OCI-LY1 (cell line): ENCODE measurements around the gene BEND6.

ENCODE experiments used
- H2AFZ ChIP-seq: fragments of 200-600 bp; sonication (generic), shearing (Covaris generic); 2 replicates; pipeline ENCODE4 v1.6.0; 2014; ENCODE audit warnings: antibody characterized with exemption, mild to moderate bottlenecking, low read length
- H3F3A ChIP-seq: fragments of 200-600 bp; sonication (generic), shearing (Covaris generic); 2 replicates; pipeline ENCODE4 v1.6.0; 2014; ENCODE audit warnings: mild to moderate bottlenecking, antibody characterized with exemption, low read length, moderate library complexity; ENCODE audit not compliant: insufficient read depth
- H3K27ac ChIP-seq: fragments of 200-600 bp; sonication (generic); 2 replicates; pipeline ENCODE4 v1.5.1; 2014; ENCODE audit warnings: low read length, mixed run types, mild to moderate bottlenecking, low read depth; ENCODE audit not compliant: poor library complexity, severe bottlenecking
- H3K27me3 ChIP-seq: fragments of 200-600 bp; sonication (generic); 2 replicates; pipeline ENCODE4 v1.6.0; 2014; ENCODE audit warnings: antibody characterized with exemption, mild to moderate bottlenecking, low read length, moderate library complexity; ENCODE audit not compliant: insufficient read depth
- H3K36me3 ChIP-seq: fragments of 200-600 bp; sonication (generic); 2 replicates; pipeline ENCODE4 v1.6.1; 2014; ENCODE audit warnings: mild to moderate bottlenecking, antibody characterized with exemption, low read length, moderate library complexity, mixed read lengths; ENCODE audit not compliant: insufficient read depth
- H3K4me1 ChIP-seq: fragments of 200-600 bp; sonication (generic); 2 replicates; pipeline ENCODE4 v1.5.1; 2014; ENCODE audit warnings: mild to moderate bottlenecking, low read length, moderate library complexity; ENCODE audit not compliant: insufficient read depth, severe bottlenecking
- H3K4me2 ChIP-seq: fragments of 200-600 bp; sonication (generic), shearing (Covaris generic); 2 replicates; pipeline ENCODE4 v1.6.1; 2014; ENCODE audit warnings: low read length
- H3K4me3 ChIP-seq: fragments of 200-600 bp; sonication (generic); 2 replicates; pipeline ENCODE4 v1.5.1; 2014; ENCODE audit warnings: low read length, low read depth, mild to moderate bottlenecking, mixed read lengths; ENCODE audit not compliant: poor library complexity, severe bottlenecking
- H3K79me2 ChIP-seq: fragments of 200-600 bp; shearing (Covaris generic); 2 replicates; pipeline ENCODE4 v1.6.1; 2016; ENCODE audit warnings: mixed run types, low read length, mixed read lengths; ENCODE audit not compliant: insufficient read depth
- H3K9ac ChIP-seq: fragments of 200-600 bp; sonication (generic), shearing (Covaris generic); 2 replicates; pipeline ENCODE4 v1.6.1; 2014; ENCODE audit warnings: mild to moderate bottlenecking, low read length, mixed read lengths
- H3K9me2 ChIP-seq: fragments of 200-600 bp; sonication (generic), shearing (Covaris generic); 2 replicates; pipeline ENCODE4 v1.6.1; 2014; ENCODE audit warnings: low read depth, mild to moderate bottlenecking, low read length, mixed read lengths
- H3K9me3 ChIP-seq: fragments of 200-600 bp; shearing (Covaris generic); 2 replicates; pipeline ENCODE4 v1.6.1; 2014; ENCODE audit warnings: low read length, mixed read lengths
- H4K20me1 ChIP-seq: fragments of 200-600 bp; sonication (generic), shearing (Covaris generic); 2 replicates; pipeline ENCODE4 v1.6.0; 2016; ENCODE audit warnings: mild to moderate bottlenecking, low read length; ENCODE audit not compliant: insufficient read depth
- EZH2 ChIP-seq: fragments of 200-600 bp; sonication (generic), shearing (Covaris generic); IDR thresholded peaks from 2 replicates; pipeline ENCODE4 v1.8.0; 2017; ENCODE audit warnings: borderline replicate concordance, mixed run types, mild to moderate bottlenecking, antibody characterized with exemption, low read length, moderate library complexity, mixed read lengths
- TF ChIP-seq, protein P1 (sequence below): fragments of 200-600 bp; sonication (generic), shearing (Covaris generic); IDR thresholded peaks from 2 replicates; pipeline ENCODE4 v1.5.1; 2017; ENCODE audit warnings: mild to moderate bottlenecking, antibody characterized with exemption, low read length, moderate library complexity, mixed read lengths

The BEND6 gene

DNA sequence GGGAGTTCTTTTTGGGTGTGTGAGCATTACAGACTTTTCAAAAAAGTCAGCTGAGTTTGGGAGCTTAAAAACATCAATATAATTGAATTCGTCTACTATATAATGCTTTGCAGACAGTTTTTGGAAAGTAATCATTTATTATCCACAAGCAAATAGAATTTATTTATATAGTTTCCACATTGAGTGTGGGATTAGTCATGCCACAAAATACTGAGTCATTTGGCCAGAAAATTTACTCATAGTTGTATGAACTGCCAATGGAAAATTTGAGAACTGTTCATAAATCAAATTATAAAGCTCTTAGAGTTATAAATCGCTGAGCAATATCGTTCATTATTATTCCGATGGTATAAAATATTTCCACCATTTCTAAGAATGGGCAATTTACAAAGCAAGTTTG lies 5.0 kb downstream of the BEND6 start:
- Histone ChIP-seq H3F3A (no peaks in the 10 kb centered on the region), H3K4me1 (peaks cover 10% of the 10 kb centered on the region), H3K9me2 (no peaks in the 10 kb centered on the region), H3K27me3 (no peaks in the 10 kb centered on the region), H2AFZ (no peak overlapping the region), H3K79me2 (no peaks in the 10 kb centered on the region), H3K9ac (no peak overlapping the region), H3K9me3 (no peaks in the 10 kb centered on the region), H3K27ac (no peak overlapping the region), H3K36me3 (no peaks in the 10 kb centered on the region), H3K4me2 (no peak overlapping the region), H4K20me1 (no peaks in the 10 kb centered on the region), H3K4me3 (no peak overlapping the region)
- TF ChIP-seq EZH2 = no peak
- TF ChIP-seq, protein P1, sequence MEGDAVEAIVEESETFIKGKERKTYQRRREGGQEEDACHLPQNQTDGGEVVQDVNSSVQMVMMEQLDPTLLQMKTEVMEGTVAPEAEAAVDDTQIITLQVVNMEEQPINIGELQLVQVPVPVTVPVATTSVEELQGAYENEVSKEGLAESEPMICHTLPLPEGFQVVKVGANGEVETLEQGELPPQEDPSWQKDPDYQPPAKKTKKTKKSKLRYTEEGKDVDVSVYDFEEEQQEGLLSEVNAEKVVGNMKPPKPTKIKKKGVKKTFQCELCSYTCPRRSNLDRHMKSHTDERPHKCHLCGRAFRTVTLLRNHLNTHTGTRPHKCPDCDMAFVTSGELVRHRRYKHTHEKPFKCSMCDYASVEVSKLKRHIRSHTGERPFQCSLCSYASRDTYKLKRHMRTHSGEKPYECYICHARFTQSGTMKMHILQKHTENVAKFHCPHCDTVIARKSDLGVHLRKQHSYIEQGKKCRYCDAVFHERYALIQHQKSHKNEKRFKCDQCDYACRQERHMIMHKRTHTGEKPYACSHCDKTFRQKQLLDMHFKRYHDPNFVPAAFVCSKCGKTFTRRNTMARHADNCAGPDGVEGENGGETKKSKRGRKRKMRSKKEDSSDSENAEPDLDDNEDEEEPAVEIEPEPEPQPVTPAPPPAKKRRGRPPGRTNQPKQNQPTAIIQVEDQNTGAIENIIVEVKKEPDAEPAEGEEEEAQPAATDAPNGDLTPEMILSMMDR = no peak

DNA sequence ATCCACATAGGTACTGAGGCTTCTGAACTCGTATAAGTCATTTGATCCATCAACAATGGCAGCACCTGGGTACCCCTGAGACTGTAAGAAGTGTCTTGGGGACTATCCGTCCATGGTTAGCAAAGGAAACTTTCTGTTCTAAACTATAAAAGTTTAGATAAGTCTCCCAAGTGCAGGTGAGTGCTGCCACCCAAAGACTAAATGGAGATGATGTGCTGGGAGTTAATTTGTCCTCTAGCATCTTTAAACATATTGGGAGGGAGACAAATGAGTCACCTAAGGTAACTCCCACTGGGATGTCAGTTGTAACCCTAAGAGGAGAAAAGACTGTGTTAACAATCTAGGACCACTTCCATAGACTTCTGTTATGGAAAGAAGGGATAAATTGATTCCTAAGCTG lies 6.2 kb downstream of the BEND6 start:
- Histone ChIP-seq H3K4me3 (no peak overlapping the region), H3K36me3 (no peaks in the 10 kb centered on the region), H3K27ac (no peak overlapping the region), H2AFZ (no peak overlapping the region), H3K9ac (no peak overlapping the region), H3K4me2 (no peak overlapping the region), H3F3A (no peaks in the 10 kb centered on the region), H3K4me1 (peaks cover under 1% of the 10 kb centered on the region), H3K9me3 (no peaks in the 10 kb centered on the region), H4K20me1 (no peaks in the 10 kb centered on the region), H3K9me2 (no peaks in the 10 kb centered on the region), H3K79me2 (no peaks in the 10 kb centered on the region), H3K27me3 (no peaks in the 10 kb centered on the region)
- TF ChIP-seq, protein P1 = 0 out of 2 replicates have a peak, but pooled peaks have one; percentile 5
- no peak for TF ChIP-seq EZH2

DNA sequence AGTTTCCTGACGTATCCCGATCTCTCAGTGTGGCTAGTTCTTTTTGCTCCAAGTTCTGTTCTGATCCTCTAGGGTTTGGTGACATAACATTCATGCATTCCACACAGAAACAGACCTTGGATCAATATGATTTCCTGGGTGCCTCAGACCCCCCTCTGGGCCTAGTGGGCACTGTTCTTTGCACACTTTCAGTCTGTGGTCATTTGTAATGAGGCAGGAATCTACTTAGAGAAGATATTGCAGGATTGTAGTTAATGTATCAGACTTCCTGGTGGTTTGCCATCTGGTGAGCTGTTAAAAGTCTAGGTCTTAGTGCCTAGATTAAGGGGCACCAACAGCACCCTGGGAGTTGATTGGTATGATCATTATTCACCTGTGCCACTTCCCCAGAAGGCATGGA lies 7.5 kb downstream of the BEND6 start:
- no peaks in the 10 kb centered on the region for H3K4me1 ChIP-seq
- H3K27me3 ChIP-seq = no peaks in the 10 kb centered on the region
- no peak overlapping the region for H2AFZ ChIP-seq
- TF ChIP-seq, protein P1 = no peak
- TF ChIP-seq EZH2 = no peak
- H4K20me1 ChIP-seq = no peaks in the 10 kb centered on the region
- no peak overlapping the region for H3K27ac ChIP-seq
- H3K4me3 ChIP-seq = no peak overlapping the region
- no peak overlapping the region for H3K4me2 ChIP-seq
- no peak overlapping the region for H3K9ac ChIP-seq
- H3K79me2 ChIP-seq = no peaks in the 10 kb centered on the region
- H3K9me3 ChIP-seq = no peaks in the 10 kb centered on the region
- no peaks in the 10 kb centered on the region for H3K9me2 ChIP-seq
- H3F3A ChIP-seq = no peaks in the 10 kb centered on the region
- H3K36me3 ChIP-seq = no peaks in the 10 kb centered on the region
